IMR-90 (cell line): ENCODE measurements around the gene NCKAP5. TPM values are rescaled to one million over a fixed set of nuclear protein-coding genes. Genes with fewer than 3 reads are reported as not detected.
A peak's percentile ranks its signal among the peaks of the same experiment; 100 is the strongest.

Experiments used
- ATAC-seq: fragments of 200-7000 bp; cut with Tn5 transposase; 2 replicates; pipeline ENCODE4 v1.9.1; 2020; ENCODE audit warnings: low read depth, mild to moderate bottlenecking, moderate library complexity
- BruUV-seq: library from RNA; stranded (reverse); fragments of 400-500 nt; replicated peaks from 2 replicates; lab custom pipeline; 2021; lab: Mats Ljungman, UMichigan
- CTCF ChIA-PET: fragments of 300-600 bp; formaldehyde crosslinking; extraction: SDS; loops from one replicate; lab custom pipeline; 2021; ENCODE audit warnings: antibody characterized with exemption; lab: Yijun Ruan, JAX
- POLR2A ChIA-PET: fragments of 300-600 bp; sonication (Branson Sonifier 250); formaldehyde crosslinking; loops from one replicate; lab custom pipeline; 2022; ENCODE audit warnings: antibody characterized with exemption; ENCODE audit not compliant: unreplicated experiment; lab: Charles Lee
- DNase-seq: peaks from one replicate; pipeline ENCODE4 v3.0.0; 2013
- H2AFZ ChIP-seq: replicated peaks from 2 replicates; pipeline ENCODE3; 2013; ENCODE audit warnings: low read length, mild to moderate bottlenecking; ENCODE audit not compliant: poor library complexity
- H2AK5ac ChIP-seq: 2 replicates; pipeline ENCODE4 v1.6.1; 2013; ENCODE audit warnings: low read depth, low read length, inconsistent platforms
- H2AK9ac ChIP-seq: replicated peaks from 2 replicates; pipeline ENCODE3; 2013; ENCODE audit warnings: mild to moderate bottlenecking, low read depth, low read length, moderate library complexity; ENCODE audit not compliant: poor library complexity
- H2BK120ac ChIP-seq: 2 replicates; pipeline ENCODE4 v1.6.1; 2013; ENCODE audit warnings: low read depth, low read length, inconsistent platforms
- H2BK15ac ChIP-seq: 3 replicates; pipeline ENCODE4 v1.6.1; 2013; ENCODE audit warnings: low read depth, low read length, inconsistent platforms
- H2BK20ac ChIP-seq: 2 replicates; pipeline ENCODE4 v1.6.1; 2013; ENCODE audit warnings: low read depth, mild to moderate bottlenecking, inconsistent platforms, low read length, moderate library complexity
- H2BK5ac ChIP-seq: 2 replicates; pipeline ENCODE4 v1.6.1; 2013; ENCODE audit warnings: mild to moderate bottlenecking, low read depth, low read length, inconsistent platforms; ENCODE audit not compliant: poor library complexity, severe bottlenecking
- H3K14ac ChIP-seq: replicated peaks from 2 replicates; pipeline ENCODE4 v1.6.1; 2013; ENCODE audit warnings: low read depth, low read length, inconsistent platforms
- H3K18ac ChIP-seq: 2 replicates; pipeline ENCODE4 v1.6.1; 2013; ENCODE audit warnings: low read depth, low read length, control low read depth
- H3K23ac ChIP-seq: 2 replicates; pipeline ENCODE4 v1.6.1; 2013; ENCODE audit warnings: low read depth, low read length, inconsistent platforms
- H3K27ac ChIP-seq: 2 replicates; pipeline ENCODE4 v1.5.1; 2013; ENCODE audit warnings: mild to moderate bottlenecking, control low read depth, low read length; ENCODE audit not compliant: insufficient read depth
- H3K27me3 ChIP-seq: 2 replicates; pipeline ENCODE4 v1.6.1; 2013; ENCODE audit warnings: low read length; ENCODE audit not compliant: control insufficient read depth, insufficient read depth
- H3K36me3 ChIP-seq: 2 replicates; pipeline ENCODE4 v1.6.1; 2013; ENCODE audit warnings: low read length, mixed read lengths; ENCODE audit not compliant: control insufficient read depth, insufficient read depth
- H3K4ac ChIP-seq: 2 replicates; pipeline ENCODE4 v1.6.1; 2013; ENCODE audit warnings: low read depth, low read length, inconsistent platforms
- H3K4me1 ChIP-seq: 2 replicates; pipeline ENCODE4 v1.6.1; 2013; ENCODE audit warnings: low read length, mixed read lengths; ENCODE audit not compliant: control insufficient read depth, insufficient read depth
- H3K4me2 ChIP-seq: 2 replicates; pipeline ENCODE4 v1.6.1; 2013; ENCODE audit warnings: low read depth, mild to moderate bottlenecking, control low read depth, low read length, moderate library complexity
- H3K4me3 ChIP-seq: 2 replicates; pipeline ENCODE4 v1.5.1; 2013; ENCODE audit warnings: low read depth, mild to moderate bottlenecking, control low read depth, low read length, moderate library complexity; ENCODE audit not compliant: insufficient read depth
- H3K56ac ChIP-seq: 2 replicates; pipeline ENCODE4 v1.6.1; 2013; ENCODE audit warnings: low read length, inconsistent platforms; ENCODE audit not compliant: insufficient read depth; ENCODE audit errors: extremely low read depth
- H3K79me1 ChIP-seq, 2 experiments: 2 replicates each; pipeline ENCODE4 v1.6.1; 2013; ENCODE audit warnings: low read length in 2 of 2, inconsistent platforms in 1 of 2, low read depth in 1 of 2
- H3K9ac ChIP-seq: 2 replicates; pipeline ENCODE4 v1.6.1; 2013; ENCODE audit warnings: low read depth, low read length, control low read depth
- H3K9me1 ChIP-seq: 2 replicates; pipeline ENCODE4 v1.6.1; 2013; ENCODE audit warnings: low read length, inconsistent platforms; ENCODE audit not compliant: insufficient read depth
- H3K9me3 ChIP-seq: 2 replicates; pipeline ENCODE4 v1.6.1; 2013; ENCODE audit warnings: low read length; ENCODE audit not compliant: control insufficient read depth, insufficient read depth
- H4K20me1 ChIP-seq: 2 replicates; pipeline ENCODE4 v1.6.1; 2013; ENCODE audit warnings: low read length, inconsistent platforms; ENCODE audit not compliant: insufficient read depth
- H4K5ac ChIP-seq: 2 replicates; pipeline ENCODE4 v1.6.1; 2013; ENCODE audit warnings: mild to moderate bottlenecking, low read depth, low read length, control low read depth
- H4K8ac ChIP-seq, 2 experiments: 2 replicates each; pipeline ENCODE4 v1.6.1; 2013; ENCODE audit warnings: low read depth in 2 of 2, low read length in 2 of 2, control low read depth in 1 of 2, inconsistent platforms in 1 of 2
- H4K91ac ChIP-seq: 2 replicates; pipeline ENCODE4 v1.6.1; 2013; ENCODE audit warnings: low read depth, low read length, inconsistent platforms; ENCODE audit not compliant: insufficient read depth
- BHLHE40 ChIP-seq: fragments of 150-350 bp; IDR thresholded peaks from 2 replicates; pipeline ENCODE4 v1.6.1; 2016; ENCODE audit warnings: mild to moderate bottlenecking, low read depth, low read length
- CEBPB ChIP-seq: IDR thresholded peaks from 2 replicates; pipeline ENCODE4 v1.6.1; 2012; ENCODE audit warnings: low read depth, low read length, improper control_type of control experiment
- CHD1 ChIP-seq: IDR thresholded peaks from 2 replicates; pipeline ENCODE4 v1.6.1; 2012; ENCODE audit warnings: low read depth, low read length, improper control_type of control experiment
- FOS ChIP-seq: fragments of 150-350 bp; IDR thresholded peaks from 2 replicates; pipeline ENCODE4 v1.6.1; 2016; ENCODE audit warnings: low read depth, low read length
- MAFK ChIP-seq: IDR thresholded peaks from 2 replicates; pipeline ENCODE4 v1.6.1; 2012; ENCODE audit warnings: low read depth, low read length, improper control_type of control experiment
- MXI1 ChIP-seq: IDR thresholded peaks from 2 replicates; pipeline ENCODE4 v1.6.1; 2012; ENCODE audit warnings: low read depth, mild to moderate bottlenecking, low read length, moderate library complexity, borderline replicate concordance
- POLR2A ChIP-seq: IDR thresholded peaks from 2 replicates; pipeline ENCODE4 v1.6.1; 2012; ENCODE audit warnings: mild to moderate bottlenecking, low read depth, low read length
- RCOR1 ChIP-seq: IDR thresholded peaks from 2 replicates; pipeline ENCODE4 v1.6.1; 2012; ENCODE audit warnings: mild to moderate bottlenecking, low read length, improper control_type of control experiment; ENCODE audit not compliant: insufficient replicate concordance
- RFX5 ChIP-seq: IDR thresholded peaks from 2 replicates; pipeline ENCODE4 v1.8.0; 2012; ENCODE audit warnings: low read depth, mild to moderate bottlenecking, low read length, moderate library complexity
- SMC3 ChIP-seq: fragments of 150-350 bp; IDR thresholded peaks from 2 replicates; pipeline ENCODE4 v1.6.1; 2016; ENCODE audit warnings: low read depth, mild to moderate bottlenecking, antibody characterized with exemption, low read length, moderate library complexity
- WGBS, 2 experiments: methylation state at CpG; one replicate each; pipeline versions ENCODE4 v1.1.5 to v1.1.7; 2013; ENCODE audit warnings: missing lambda C conversion rate in 2 of 2; ENCODE audit not compliant: insufficient read length in 1 of 2; ENCODE audit errors: extremely low coverage in 2 of 2; 5-methylcytosine and 5-hydroxymethylcytosine counted together
- dilution Hi-C: fragments of 300-500 bp; cut with HindIII; formaldehyde crosslinking; loops from one replicate; pipeline ENCODE4 v1.14.3; 2018; ENCODE audit warnings: low sequenced_read_pairs; ENCODE audit not compliant: unreplicated experiment
- in situ Hi-C: fragments of 300-500 bp; cut with MboI; formaldehyde crosslinking; loops from 3 replicates; pipeline ENCODE4 v1.14.3; 2019; ENCODE audit warnings: low sequenced_read_pairs, inconsistent platforms, mixed read lengths
- intact Hi-C: fragments of 100-400 bp; cut with micrococcal nuclease; formaldehyde crosslinking; loops from 2 replicates; pipeline ENCODE4 v1.10.0; 2022
- polyA plus RNA-seq, 3 experiments: library from polyadenylated mRNA; depleted of rRNA; stranded (reverse); fragments of >200 nt; gene quantifications; 2 replicates each; pipeline ENCODE4 v1.2.3, GENCODE V29; 2012; ENCODE audit warnings: low replicate concordance in 1 of 3
- total RNA-seq: library from RNA; depleted of rRNA; stranded (reverse); fragments of >200 nt; gene quantifications from 2 replicates; pipeline ENCODE4 v1.2.3, GENCODE V29; 2012
- TF ChIP-seq, protein P1 (sequence below): fragments of 150-350 bp; IDR thresholded peaks from 2 replicates; pipeline ENCODE4 v1.6.1; 2016; ENCODE audit warnings: low read depth, mild to moderate bottlenecking, low read length, moderate library complexity, borderline replicate concordance
- TF ChIP-seq, protein P2 (sequence below): conservative IDR thresholded peaks from 2 replicates; pipeline ENCODE4 v1.5.1; 2012; ENCODE audit warnings: mild to moderate bottlenecking, low read depth, low read length, improper control_type of control experiment
- TF ChIP-seq, protein P3 (sequence below): fragments of 150-350 bp; IDR thresholded peaks from 2 replicates; pipeline ENCODE4 v1.6.1; 2017; ENCODE audit warnings: mild to moderate bottlenecking, antibody characterized with exemption, low read length, low read depth

Gene NCKAP5
- total and polyA plus RNA-seq, 2 of the 4 experiments (the other 2 are of a cell fraction) = 2.7 to 3.9 TPM

DNA sequence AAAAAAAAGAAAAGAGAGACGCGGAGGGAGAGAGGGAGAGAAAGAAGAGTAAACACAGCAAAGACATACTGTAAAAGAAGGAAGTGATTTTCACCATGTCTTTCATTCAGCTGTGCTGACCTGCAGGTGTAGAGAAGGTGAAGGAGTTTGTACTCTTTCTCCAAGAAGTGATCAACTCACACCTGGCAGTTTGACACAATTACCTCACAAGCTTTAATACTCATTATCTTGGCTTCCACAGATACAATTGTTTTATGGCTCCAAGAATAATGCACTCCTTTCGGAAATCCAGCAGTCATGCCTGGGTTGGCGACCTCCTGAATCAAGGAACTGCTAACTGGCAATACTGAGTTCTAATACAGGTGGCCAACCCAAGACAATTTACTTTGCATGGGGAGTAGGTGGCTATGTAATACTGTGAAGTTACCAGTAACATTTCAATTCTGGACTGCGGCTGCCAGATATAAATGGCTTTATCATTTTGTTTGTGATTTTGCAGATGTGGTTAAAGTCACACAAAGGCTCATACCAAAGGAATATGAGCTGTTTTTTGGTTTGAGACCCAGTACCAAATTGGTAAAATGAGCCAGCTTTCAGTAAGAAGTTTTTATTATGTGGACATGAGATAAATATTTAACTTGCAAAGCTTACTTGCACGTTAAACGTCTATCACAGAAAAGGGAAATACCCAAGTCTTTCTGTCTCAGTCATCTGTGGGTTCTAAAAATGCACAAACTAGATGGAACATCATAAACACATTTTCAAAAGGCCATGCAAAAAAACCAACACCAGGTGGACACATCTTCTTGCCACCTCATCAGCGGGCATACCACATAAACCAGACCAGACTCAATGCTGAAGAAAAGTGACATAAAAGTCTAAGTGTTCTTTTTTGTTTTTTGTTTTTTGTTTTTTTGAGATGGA is 69.3 kb downstream of the NCKAP5 start:
- Histone ChIP-seq H3K56ac (peak overlapping the region; percentile 62; the same call in 1 of the 2 replicates), H4K91ac (peak overlapping the region; percentile 77), H2BK15ac (peak overlapping the region; percentile 88; the same call in 2 of the 3 replicates), H2AK5ac (peak overlapping the region; percentile 57; the same call in 1 of the 2 replicates), H3K9me3 (no peaks in the 10 kb centered on the region), H4K20me1 (no peaks in the 10 kb centered on the region), H3K27ac (peak overlapping the region; percentile 71; the same call in 1 of the 2 replicates), H3K36me3 (no peaks in the 10 kb centered on the region), H2BK20ac (peak overlapping the region; percentile 95), H3K14ac (peak overlapping the region; percentile 50), H3K4me2 (peak overlapping the region; percentile 14; the same call in 1 of the 2 replicates), H3K23ac (peak overlapping the region; percentile 83; the same call in 1 of the 2 replicates), H3K18ac (peak overlapping the region; percentile 96), H3K9me1 (peaks cover 10% of the 10 kb centered on the region), H4K8ac (peak overlapping the region in 1 of 2 experiments; percentile 63; a peak in 3 of 4 replicates), H2AK9ac (no peak overlapping the region), H3K4me3 (no peak overlapping the region), H3K9ac (no peak overlapping the region; the same call in 1 of the 2 replicates), H3K79me1 (peaks cover 0 to 3% of the 10 kb centered on the region in 2 experiments; a peak in 2 of 4 replicates), H3K4ac (peak overlapping the region; percentile 74), H3K4me1 (peaks cover 16% of the 10 kb centered on the region), H4K5ac (peak overlapping the region; percentile 90), H2BK120ac (peak overlapping the region; percentile 90), H2BK5ac (peak overlapping the region; percentile 77), H2AFZ (no peak overlapping the region), H3K27me3 (no peaks in the 10 kb centered on the region)
- intact Hi-C loops = loop anchor here (10.0 kb wide), 1 partner anchor 146 kb away; no protein-coding TSS in a partner anchor
- BruUV-seq = no TSS peak
- ChIA-PET POLR2A (interaction anchor here (1.0 kb wide), 1 partner anchor 235 kb away, joined by 5 read pairs; no protein-coding TSS in a partner anchor), CTCF (no interaction called here)
- dilution Hi-C loops = no loop called here
- ATAC-seq = peak; percentile 36; the same call in 1 of the 2 replicates
- 93% methylated on average over 3 of the region's 8 CpGs; no CpG with 5 or more reads in 1 of the 2 experiments for WGBS, 2 experiments
- DNase-seq = peak; percentile 50
- in situ Hi-C loops = no loop called here
- TF ChIP-seq FOS (no peak), POLR2A (no peak), RCOR1 (no peak), MAFK (no peak), MXI1 (no peak), CEBPB (no peak), BHLHE40 (no peak), RFX5 (no peak), SMC3 (no peak), CHD1 (no peak)
- TF ChIP-seq, protein P1, sequence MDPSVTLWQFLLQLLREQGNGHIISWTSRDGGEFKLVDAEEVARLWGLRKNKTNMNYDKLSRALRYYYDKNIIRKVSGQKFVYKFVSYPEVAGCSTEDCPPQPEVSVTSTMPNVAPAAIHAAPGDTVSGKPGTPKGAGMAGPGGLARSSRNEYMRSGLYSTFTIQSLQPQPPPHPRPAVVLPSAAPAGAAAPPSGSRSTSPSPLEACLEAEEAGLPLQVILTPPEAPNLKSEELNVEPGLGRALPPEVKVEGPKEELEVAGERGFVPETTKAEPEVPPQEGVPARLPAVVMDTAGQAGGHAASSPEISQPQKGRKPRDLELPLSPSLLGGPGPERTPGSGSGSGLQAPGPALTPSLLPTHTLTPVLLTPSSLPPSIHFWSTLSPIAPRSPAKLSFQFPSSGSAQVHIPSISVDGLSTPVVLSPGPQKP = no peak
- TF ChIP-seq, protein P2, sequence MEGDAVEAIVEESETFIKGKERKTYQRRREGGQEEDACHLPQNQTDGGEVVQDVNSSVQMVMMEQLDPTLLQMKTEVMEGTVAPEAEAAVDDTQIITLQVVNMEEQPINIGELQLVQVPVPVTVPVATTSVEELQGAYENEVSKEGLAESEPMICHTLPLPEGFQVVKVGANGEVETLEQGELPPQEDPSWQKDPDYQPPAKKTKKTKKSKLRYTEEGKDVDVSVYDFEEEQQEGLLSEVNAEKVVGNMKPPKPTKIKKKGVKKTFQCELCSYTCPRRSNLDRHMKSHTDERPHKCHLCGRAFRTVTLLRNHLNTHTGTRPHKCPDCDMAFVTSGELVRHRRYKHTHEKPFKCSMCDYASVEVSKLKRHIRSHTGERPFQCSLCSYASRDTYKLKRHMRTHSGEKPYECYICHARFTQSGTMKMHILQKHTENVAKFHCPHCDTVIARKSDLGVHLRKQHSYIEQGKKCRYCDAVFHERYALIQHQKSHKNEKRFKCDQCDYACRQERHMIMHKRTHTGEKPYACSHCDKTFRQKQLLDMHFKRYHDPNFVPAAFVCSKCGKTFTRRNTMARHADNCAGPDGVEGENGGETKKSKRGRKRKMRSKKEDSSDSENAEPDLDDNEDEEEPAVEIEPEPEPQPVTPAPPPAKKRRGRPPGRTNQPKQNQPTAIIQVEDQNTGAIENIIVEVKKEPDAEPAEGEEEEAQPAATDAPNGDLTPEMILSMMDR = no peak
- TF ChIP-seq, protein P3, sequence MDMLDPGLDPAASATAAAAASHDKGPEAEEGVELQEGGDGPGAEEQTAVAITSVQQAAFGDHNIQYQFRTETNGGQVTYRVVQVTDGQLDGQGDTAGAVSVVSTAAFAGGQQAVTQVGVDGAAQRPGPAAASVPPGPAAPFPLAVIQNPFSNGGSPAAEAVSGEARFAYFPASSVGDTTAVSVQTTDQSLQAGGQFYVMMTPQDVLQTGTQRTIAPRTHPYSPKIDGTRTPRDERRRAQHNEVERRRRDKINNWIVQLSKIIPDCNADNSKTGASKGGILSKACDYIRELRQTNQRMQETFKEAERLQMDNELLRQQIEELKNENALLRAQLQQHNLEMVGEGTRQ = no peak
